KOPT-K1 (cell line): Measurements from ENCODE around the gene LZTS3.
"Not testable (repeated sequence)": the region's sequence is repeated elsewhere in the genome, so short reads cannot be mapped to it uniquely, and the experiment has no call there.

Experiments used
- H3K27ac ChIP-seq: fragments of 200-600 bp; sonication (generic); 2 replicates; pipeline ENCODE4 v1.5.1; 2016; ENCODE audit warnings: antibody characterized with exemption, mild to moderate bottlenecking, low read depth, low read length; ENCODE audit not compliant: poor library complexity, severe bottlenecking
- H3K36me3 ChIP-seq: fragments of 200-600 bp; sonication (generic); 2 replicates; pipeline ENCODE4 v1.5.1; 2017; ENCODE audit warnings: antibody characterized with exemption, mild to moderate bottlenecking, low read length, moderate library complexity; ENCODE audit not compliant: insufficient read depth
- H3K9me3 ChIP-seq: fragments of 200-600 bp; sonication (generic); 2 replicates; pipeline ENCODE4 v1.5.1; 2017; ENCODE audit warnings: antibody characterized with exemption, low read length, mild to moderate bottlenecking; ENCODE audit not compliant: insufficient read depth, poor library complexity, severe bottlenecking

The LZTS3 gene

GRCh38 chr20:3119044-3119443 lies 54.3 kb downstream of the LZTS3 start:
- Histone ChIP-seq H3K9me3 (peaks cover 14% of the 10 kb centered on the region), H3K36me3 (peaks cover 36% of the 10 kb centered on the region), H3K27ac (no peak overlapping the region)

DNA sequence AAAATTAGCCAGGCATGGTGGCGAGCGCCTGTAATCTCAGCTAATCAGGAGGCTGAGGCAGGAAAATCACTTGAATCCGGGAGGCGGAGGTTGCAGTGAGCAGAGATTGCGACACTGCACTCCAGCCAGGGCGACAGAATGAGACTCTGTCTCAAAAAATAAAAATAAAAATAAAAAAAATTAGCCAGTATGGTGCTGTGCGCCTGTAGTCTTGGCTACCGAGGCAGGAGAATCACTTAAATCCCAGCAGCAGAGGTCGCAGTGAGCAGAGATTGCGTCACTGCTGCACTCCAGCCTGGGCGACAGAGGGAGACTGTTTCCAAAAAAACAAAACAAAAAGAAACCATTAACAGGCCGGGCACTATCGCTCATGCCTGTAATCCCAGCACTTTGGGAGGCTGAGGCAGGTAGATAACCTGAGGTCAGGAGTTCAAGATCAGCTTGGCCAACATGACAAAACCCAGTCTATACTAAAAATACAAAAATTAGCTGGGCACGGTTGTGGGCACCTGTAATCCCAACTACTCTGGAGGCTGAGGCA lies 55.4 kb downstream of the LZTS3 start:
- not testable (repeated sequence) for H3K27ac ChIP-seq, H3K9me3 ChIP-seq
- H3K36me3 ChIP-seq, result peaks cover 39% of the 10 kb centered on the region

- no peaks in the 10 kb centered on the region for H3K9me3 ChIP-seq
- H3K36me3 ChIP-seq, result peaks cover 23% of the 10 kb centered on the region; the same call in 1 of the 2 replicates
- no peak overlapping the region for H3K27ac ChIP-seq
These were observed 57.0 kb downstream of the LZTS3 start for GRCh38 chr20:3116341-3116740.

GRCh38 chr20:3115190-3116107 lies 57.9 kb downstream of the LZTS3 start:
- Histone ChIP-seq H3K36me3 (peaks cover 15% of the 10 kb centered on the region), H3K9me3 (no peaks in the 10 kb centered on the region), H3K27ac (no peak overlapping the region)
